ENCODE results near the gene MAP3K1. TPM values are rescaled to one million over a fixed set of nuclear protein-coding genes. Genes with fewer than 3 reads are reported as not detected.

MAP3K1 gene
- total RNA-seq, 1 donor from 2014 or later, result 27.5 TPM

DNA sequence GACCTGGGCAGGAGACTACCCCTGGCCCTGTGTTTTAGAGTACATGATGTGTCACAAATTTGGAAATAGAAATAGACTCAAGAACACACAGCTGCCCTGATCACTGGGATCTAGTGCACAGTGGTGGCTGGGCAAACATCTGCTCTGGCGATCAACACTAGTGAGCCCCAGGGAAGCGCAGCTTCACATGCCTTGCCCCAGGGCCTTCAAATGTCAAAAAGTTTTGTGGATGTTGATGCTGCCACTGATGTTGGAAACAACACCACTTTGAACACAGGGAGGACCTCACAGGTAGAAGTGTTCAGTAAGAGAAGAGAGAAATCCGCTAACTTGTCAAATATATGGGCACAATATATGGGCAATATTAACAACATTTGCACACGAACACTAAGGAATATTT is 7.1 kb upstream of the MAP3K1 start:
- no peaks in the 10 kb centered on the region for H3K9me3 Mint-ChIP-seq (ENCODE audit: unreplicated experiment)
- H3K27me3 Mint-ChIP-seq (ENCODE audit: unreplicated experiment), result no peaks in the 10 kb centered on the region
- no peak overlapping the region for H3K27ac Mint-ChIP-seq (ENCODE audit: unreplicated experiment)
- no peaks in the 10 kb centered on the region for H3K36me3 Mint-ChIP-seq (ENCODE audit: low read depth, unreplicated experiment)
- TF ChIP-seq, protein P1, sequence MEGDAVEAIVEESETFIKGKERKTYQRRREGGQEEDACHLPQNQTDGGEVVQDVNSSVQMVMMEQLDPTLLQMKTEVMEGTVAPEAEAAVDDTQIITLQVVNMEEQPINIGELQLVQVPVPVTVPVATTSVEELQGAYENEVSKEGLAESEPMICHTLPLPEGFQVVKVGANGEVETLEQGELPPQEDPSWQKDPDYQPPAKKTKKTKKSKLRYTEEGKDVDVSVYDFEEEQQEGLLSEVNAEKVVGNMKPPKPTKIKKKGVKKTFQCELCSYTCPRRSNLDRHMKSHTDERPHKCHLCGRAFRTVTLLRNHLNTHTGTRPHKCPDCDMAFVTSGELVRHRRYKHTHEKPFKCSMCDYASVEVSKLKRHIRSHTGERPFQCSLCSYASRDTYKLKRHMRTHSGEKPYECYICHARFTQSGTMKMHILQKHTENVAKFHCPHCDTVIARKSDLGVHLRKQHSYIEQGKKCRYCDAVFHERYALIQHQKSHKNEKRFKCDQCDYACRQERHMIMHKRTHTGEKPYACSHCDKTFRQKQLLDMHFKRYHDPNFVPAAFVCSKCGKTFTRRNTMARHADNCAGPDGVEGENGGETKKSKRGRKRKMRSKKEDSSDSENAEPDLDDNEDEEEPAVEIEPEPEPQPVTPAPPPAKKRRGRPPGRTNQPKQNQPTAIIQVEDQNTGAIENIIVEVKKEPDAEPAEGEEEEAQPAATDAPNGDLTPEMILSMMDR (IDR thresholded peaks at IDR 0.05; ENCODE audit: unreplicated experiment), result no peak
- H3K4me1 Mint-ChIP-seq (ENCODE audit: unreplicated experiment), result peaks cover 8% of the 10 kb centered on the region
- DNase-seq (ENCODE audit: low spot score), result no peak
- no peak overlapping the region for H3K4me3 Mint-ChIP-seq (ENCODE audit: unreplicated experiment)

- Mint-ChIP-seq H3K27me3 (ENCODE audit: unreplicated experiment) (peaks cover 7% of the 10 kb centered on the region), H3K4me1 (ENCODE audit: unreplicated experiment) (peaks cover 18% of the 10 kb centered on the region), H3K9me3 (ENCODE audit: unreplicated experiment) (no peaks in the 10 kb centered on the region), H3K27ac (ENCODE audit: unreplicated experiment) (no peak overlapping the region), H3K36me3 (ENCODE audit: low read depth, unreplicated experiment) (no peaks in the 10 kb centered on the region), H3K4me3 (ENCODE audit: unreplicated experiment) (no peak overlapping the region)
- TF ChIP-seq, protein P1 (IDR thresholded peaks at IDR 0.05; ENCODE audit: unreplicated experiment), result no peak
- DNase-seq (ENCODE audit: low spot score), result no peak
Observed at GRCh38 chr5:56810826-56811225, 4.5 kb upstream of the MAP3K1 start.

DNA sequence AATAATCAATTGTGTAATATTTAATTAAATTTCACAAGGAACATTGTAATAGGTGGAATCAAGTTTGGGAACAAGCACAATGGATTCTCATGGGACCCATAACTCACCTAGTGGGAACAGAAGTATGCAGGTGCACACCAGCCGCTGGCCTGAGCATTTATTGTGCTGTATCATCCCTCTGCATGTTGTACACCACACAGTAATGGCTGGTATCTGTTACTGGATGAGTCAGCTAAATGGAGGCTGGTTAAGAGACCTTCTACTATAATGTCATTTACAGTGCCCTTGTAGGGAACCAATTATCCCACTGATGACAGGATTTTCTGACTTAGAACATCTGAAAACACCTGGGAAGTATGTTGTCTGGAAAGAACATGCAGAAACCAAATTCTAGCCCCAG is 3.2 kb upstream of the MAP3K1 start:
- Mint-ChIP-seq H3K27me3 (ENCODE audit: unreplicated experiment) (peaks cover 7% of the 10 kb centered on the region), H3K9me3 (ENCODE audit: unreplicated experiment) (no peaks in the 10 kb centered on the region), H3K36me3 (ENCODE audit: low read depth, unreplicated experiment) (peaks cover 1% of the 10 kb centered on the region), H3K27ac (ENCODE audit: unreplicated experiment) (no peak overlapping the region), H3K4me1 (ENCODE audit: unreplicated experiment) (peaks cover 19% of the 10 kb centered on the region), H3K4me3 (ENCODE audit: unreplicated experiment) (no peak overlapping the region)
- TF ChIP-seq, protein P1 (IDR thresholded peaks at IDR 0.05; ENCODE audit: unreplicated experiment), result no peak
- no peak for DNase-seq (ENCODE audit: low spot score)

DNA sequence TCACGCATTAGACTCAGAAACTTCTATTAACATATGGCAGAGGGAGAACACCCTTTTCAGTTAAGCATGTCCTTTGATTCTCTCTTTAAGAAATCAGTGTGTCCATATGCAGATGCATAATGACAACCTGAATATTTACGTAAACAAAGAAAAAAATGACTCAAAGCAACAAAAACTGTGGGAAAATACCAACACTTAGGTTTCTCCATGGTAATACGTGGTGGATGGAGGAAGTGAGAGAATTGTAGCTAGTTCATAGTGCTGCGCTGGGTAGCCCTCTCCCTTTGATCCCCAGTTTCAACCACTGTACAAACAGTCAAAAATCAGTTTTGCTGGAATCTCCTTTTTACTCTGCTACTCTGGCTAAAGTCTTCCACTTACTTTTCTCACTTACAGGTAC is 2.0 kb upstream of the MAP3K1 start:
- Mint-ChIP-seq H3K4me3 (ENCODE audit: unreplicated experiment) (peak overlapping the region; percentile 94), H3K4me1 (ENCODE audit: unreplicated experiment) (peaks cover 26% of the 10 kb centered on the region), H3K27me3 (ENCODE audit: unreplicated experiment) (peaks cover 7% of the 10 kb centered on the region), H3K36me3 (ENCODE audit: low read depth, unreplicated experiment) (peaks cover 3% of the 10 kb centered on the region), H3K27ac (ENCODE audit: unreplicated experiment) (no peak overlapping the region), H3K9me3 (ENCODE audit: unreplicated experiment) (no peaks in the 10 kb centered on the region)
- TF ChIP-seq, protein P1 (IDR thresholded peaks at IDR 0.05; ENCODE audit: unreplicated experiment), result no peak
- DNase-seq (ENCODE audit: low spot score), result no peak

GRCh38 chr5:56814361-56814962 is 887 bp upstream of the MAP3K1 start:
- Mint-ChIP-seq H3K36me3 (ENCODE audit: low read depth, unreplicated experiment) (peaks cover 3% of the 10 kb centered on the region), H3K4me1 (ENCODE audit: unreplicated experiment) (peaks cover 35% of the 10 kb centered on the region), H3K9me3 (ENCODE audit: unreplicated experiment) (no peaks in the 10 kb centered on the region), H3K27ac (ENCODE audit: unreplicated experiment) (peak overlapping the region; percentile 79), H3K27me3 (ENCODE audit: unreplicated experiment) (peaks cover 7% of the 10 kb centered on the region), H3K4me3 (ENCODE audit: unreplicated experiment) (peak overlapping the region; percentile 94)
- TF ChIP-seq, protein P1 (IDR thresholded peaks at IDR 0.05; ENCODE audit: unreplicated experiment), result no peak
- peak; percentile 27 for DNase-seq (ENCODE audit: low spot score)

Measured in endothelial cell (in vitro differentiated cells).